HL-60 (cell line): ENCODE measurements around the gene CHRFAM7A.
"Not testable (repeated sequence)": the region's sequence is repeated elsewhere in the genome, so short reads cannot be mapped to it uniquely, and the experiment has no call there.

Experiments used
- DNase-seq, 2 experiments: peaks; one replicate each; pipeline ENCODE4 v3.0.0-alpha.2; 2010 to 2020; ENCODE audit warnings: low read depth in 1 of 2, low spot score in 1 of 2
- H3K27ac ChIP-seq: fragments of 250-450 bp; sonication (Bioruptor Pico); replicated peaks from 2 replicates; pipeline ENCODE4 v1.5.1; 2020; ENCODE audit warnings: mild to moderate bottlenecking, moderate library complexity
- H3K27me3 ChIP-seq: fragments of 250-450 bp; sonication (Bioruptor Pico); 2 replicates; pipeline ENCODE4 v1.5.1; 2021; ENCODE audit warnings: mild to moderate bottlenecking, moderate library complexity; ENCODE audit not compliant: insufficient read depth, poor library complexity, severe bottlenecking
- H3K4me3 ChIP-seq: replicated peaks from 2 replicates; pipeline ENCODE4 v1.5.1; 2011; ENCODE audit warnings: mild to moderate bottlenecking, control low read depth, low read length; ENCODE audit not compliant: insufficient read depth

The CHRFAM7A gene

GRCh38 chr15:30367246-30367645 is 26.1 kb downstream of the CHRFAM7A start:
- not testable (repeated sequence) for H3K27ac ChIP-seq, DNase-seq, H3K4me3 ChIP-seq, H3K27me3 ChIP-seq

- not testable (repeated sequence) for DNase-seq, H3K4me3 ChIP-seq, H3K27me3 ChIP-seq, H3K27ac ChIP-seq
Observed at GRCh38 chr15:30361404-30361803, 31.9 kb downstream of the CHRFAM7A start.

- not testable (repeated sequence) for DNase-seq, H3K4me3 ChIP-seq, H3K27me3 ChIP-seq, H3K27ac ChIP-seq
Observed at GRCh38 chr15:30360990-30361389, 32.4 kb downstream of the CHRFAM7A start.

GRCh38 chr15:30355043-30355442 is 38.3 kb downstream of the CHRFAM7A start:
- not testable (repeated sequence) for H3K4me3 ChIP-seq, H3K27me3 ChIP-seq, DNase-seq, H3K27ac ChIP-seq

- H3K4me3 ChIP-seq, H3K27me3 ChIP-seq, H3K27ac ChIP-seq, DNase-seq: not testable (repeated sequence)
Observed at GRCh38 chr15:30349803-30350202, 43.5 kb downstream of the CHRFAM7A start.

- not testable (repeated sequence) for DNase-seq, H3K4me3 ChIP-seq, H3K27ac ChIP-seq, H3K27me3 ChIP-seq
Observed at GRCh38 chr15:30336584-30336983, 56.8 kb downstream of the CHRFAM7A start.

- not testable (repeated sequence) for DNase-seq, H3K27ac ChIP-seq, H3K4me3 ChIP-seq
Observed at GRCh38 chr15:30334152-30334551, 59.2 kb downstream of the CHRFAM7A start.

GRCh38 chr15:30326145-30326544 is 67.2 kb downstream of the CHRFAM7A start:
- DNase-seq, H3K27ac ChIP-seq, H3K4me3 ChIP-seq, H3K27me3 ChIP-seq: not testable (repeated sequence)

More at GRCh38 chr15:30334152-30334551, 59.2 kb downstream of the CHRFAM7A start:
- H3K27me3 ChIP-seq, result not testable (repeated sequence)

GRCh38 chr15:30321063-30321462 is 72.3 kb downstream of the CHRFAM7A start:
- not testable (repeated sequence) for H3K27ac ChIP-seq, H3K4me3 ChIP-seq, DNase-seq, H3K27me3 ChIP-seq

- not testable (repeated sequence) for H3K27me3 ChIP-seq, H3K4me3 ChIP-seq, DNase-seq, H3K27ac ChIP-seq
Observed at GRCh38 chr15:30315704-30316103, 77.6 kb downstream of the CHRFAM7A start.

- not testable (repeated sequence) for H3K27me3 ChIP-seq, H3K27ac ChIP-seq, DNase-seq, H3K4me3 ChIP-seq
Observed at GRCh38 chr15:30310575-30310974, 82.8 kb downstream of the CHRFAM7A start.
